ENCODE results near the gene ANGPTL2. TPM values are rescaled to one million over a fixed set of nuclear protein-coding genes. Genes with fewer than 3 reads are reported as not detected.

ANGPTL2 gene
- total RNA-seq, 2 experiments from 2014 or later, result not detected

DNA sequence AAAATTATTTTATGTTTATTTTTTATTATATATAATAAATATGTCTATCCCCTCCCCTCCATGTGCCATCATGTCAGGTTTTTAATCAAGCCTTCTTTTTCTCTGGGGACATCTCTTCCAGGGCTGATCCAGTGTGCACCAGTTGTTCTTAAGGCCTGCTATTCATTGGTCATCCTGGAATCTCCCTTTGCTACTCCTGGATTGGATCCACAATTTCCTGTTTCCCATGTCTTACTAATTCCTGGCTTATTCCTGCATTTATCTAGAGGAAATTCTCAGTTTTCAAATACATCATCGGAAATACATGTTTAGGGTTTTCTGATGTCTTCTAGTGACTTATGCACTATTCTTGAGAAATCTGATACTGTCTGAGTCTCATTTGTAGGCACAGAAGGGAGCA lies 56.8 kb downstream of the ANGPTL2 start:
- H3K9me2 ChIP-seq (ENCODE audit: insufficient read depth, low read length), result no peaks in the 10 kb centered on the region
- BruUV-seq (replicated peaks), result no TSS peak
- TF ChIP-seq, protein P1, sequence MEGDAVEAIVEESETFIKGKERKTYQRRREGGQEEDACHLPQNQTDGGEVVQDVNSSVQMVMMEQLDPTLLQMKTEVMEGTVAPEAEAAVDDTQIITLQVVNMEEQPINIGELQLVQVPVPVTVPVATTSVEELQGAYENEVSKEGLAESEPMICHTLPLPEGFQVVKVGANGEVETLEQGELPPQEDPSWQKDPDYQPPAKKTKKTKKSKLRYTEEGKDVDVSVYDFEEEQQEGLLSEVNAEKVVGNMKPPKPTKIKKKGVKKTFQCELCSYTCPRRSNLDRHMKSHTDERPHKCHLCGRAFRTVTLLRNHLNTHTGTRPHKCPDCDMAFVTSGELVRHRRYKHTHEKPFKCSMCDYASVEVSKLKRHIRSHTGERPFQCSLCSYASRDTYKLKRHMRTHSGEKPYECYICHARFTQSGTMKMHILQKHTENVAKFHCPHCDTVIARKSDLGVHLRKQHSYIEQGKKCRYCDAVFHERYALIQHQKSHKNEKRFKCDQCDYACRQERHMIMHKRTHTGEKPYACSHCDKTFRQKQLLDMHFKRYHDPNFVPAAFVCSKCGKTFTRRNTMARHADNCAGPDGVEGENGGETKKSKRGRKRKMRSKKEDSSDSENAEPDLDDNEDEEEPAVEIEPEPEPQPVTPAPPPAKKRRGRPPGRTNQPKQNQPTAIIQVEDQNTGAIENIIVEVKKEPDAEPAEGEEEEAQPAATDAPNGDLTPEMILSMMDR (conservative IDR thresholded peaks at IDR 0.05; ENCODE audit: low read length), result no peak
- no peak for TF ChIP-seq EZH2phosphoT487 (IDR thresholded peaks at IDR 0.05; ENCODE audit: borderline replicate concordance, low read depth, low read length)
- H3K4me2 ChIP-seq (ENCODE audit: low read length), result no peak overlapping the region
- ChIA-PET POLR2A (no interaction called here), CTCF (ENCODE audit: unreplicated experiment) (no interaction called here)
- no peak for DNase-seq (ENCODE audit: low spot score)
- no peaks in the 10 kb centered on the region for H3K4me1 ChIP-seq (ENCODE audit: insufficient read depth, low read length, poor library complexity, severe bottlenecking)
- intact Hi-C loops (cut with micrococcal nuclease; ENCODE audit: unreplicated experiment), result no loop called here
- H3K4me3 ChIP-seq (ENCODE audit: low read depth, low read length, poor library complexity, severe bottlenecking), result no peak overlapping the region
- H3K36me3 ChIP-seq (ENCODE audit: insufficient read depth, low read length), result no peaks in the 10 kb centered on the region
- no peak overlapping the region for H3K27ac ChIP-seq (ENCODE audit: low read depth, low read length, poor library complexity, severe bottlenecking)
- H3K79me2 ChIP-seq (ENCODE audit: insufficient read depth, low read depth, low read length), result no peaks in the 10 kb centered on the region
- no peaks in the 10 kb centered on the region for H4K20me1 ChIP-seq (ENCODE audit: insufficient read depth, low read length)
- no peak overlapping the region for H2AFZ ChIP-seq (ENCODE audit: low read length)
- H3K9me3 ChIP-seq (ENCODE audit: low read length), result no peaks in the 10 kb centered on the region

DNA sequence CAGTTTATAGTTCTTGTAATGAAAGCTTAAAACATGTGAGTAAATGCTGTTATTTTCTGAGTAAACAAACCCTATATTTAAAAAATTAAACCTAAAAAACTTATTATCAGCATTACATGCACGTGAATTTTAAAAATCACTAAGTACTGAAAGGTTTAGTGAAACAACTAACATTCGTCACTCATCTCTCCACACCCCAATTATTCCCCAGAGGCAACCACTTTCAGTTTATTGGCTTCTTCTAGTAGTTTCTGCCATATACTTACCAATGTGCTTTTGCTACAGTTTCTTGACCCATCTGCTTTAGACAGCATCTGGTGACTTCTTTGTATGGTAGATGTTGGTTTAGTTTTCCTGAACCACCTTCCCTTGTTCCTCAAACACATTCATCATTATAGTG lies 58.1 kb downstream of the ANGPTL2 start:
- Histone ChIP-seq H3K4me2 (ENCODE audit: low read length) (no peak overlapping the region), H3K4me3 (ENCODE audit: low read depth, low read length, poor library complexity, severe bottlenecking) (no peak overlapping the region), H3K36me3 (ENCODE audit: insufficient read depth, low read length) (no peaks in the 10 kb centered on the region), H4K20me1 (ENCODE audit: insufficient read depth, low read length) (no peaks in the 10 kb centered on the region), H3K9me2 (ENCODE audit: insufficient read depth, low read length) (no peaks in the 10 kb centered on the region), H2AFZ (ENCODE audit: low read length) (no peak overlapping the region), H3K27ac (ENCODE audit: low read depth, low read length, poor library complexity, severe bottlenecking) (no peak overlapping the region), H3K79me2 (ENCODE audit: insufficient read depth, low read depth, low read length) (no peaks in the 10 kb centered on the region), H3K4me1 (ENCODE audit: insufficient read depth, low read length, poor library complexity, severe bottlenecking) (peaks cover 10% of the 10 kb centered on the region), H3K9me3 (ENCODE audit: low read length) (no peaks in the 10 kb centered on the region)
- TF ChIP-seq EZH2phosphoT487 (IDR thresholded peaks at IDR 0.05; ENCODE audit: borderline replicate concordance, low read depth, low read length), result no peak
- TF ChIP-seq, protein P1 (conservative IDR thresholded peaks at IDR 0.05; ENCODE audit: low read length), result no peak
- DNase-seq (ENCODE audit: low spot score), result no peak
- intact Hi-C loops (cut with micrococcal nuclease; ENCODE audit: unreplicated experiment), result no loop called here
- ChIA-PET CTCF (ENCODE audit: unreplicated experiment) (no interaction called here), POLR2A (no interaction called here)
- no TSS peak for BruUV-seq (replicated peaks)

- CTCF ChIA-PET (ENCODE audit: unreplicated experiment), result no interaction called here
Observed at GRCh38 chr9:127061411-127061810, 61.0 kb downstream of the ANGPTL2 start.

More at GRCh38 chr9:127061411-127061810, 61.0 kb downstream of the ANGPTL2 start:
- H3K4me1 ChIP-seq (ENCODE audit: insufficient read depth, low read length, poor library complexity, severe bottlenecking), result peaks cover 11% of the 10 kb centered on the region
- no peak for DNase-seq (ENCODE audit: low spot score)
- H3K4me2 ChIP-seq (ENCODE audit: low read length), result no peak overlapping the region
- H3K36me3 ChIP-seq (ENCODE audit: insufficient read depth, low read length), result no peaks in the 10 kb centered on the region
- no peak overlapping the region for H3K4me3 ChIP-seq (ENCODE audit: low read depth, low read length, poor library complexity, severe bottlenecking)
- intact Hi-C loops (cut with micrococcal nuclease; ENCODE audit: unreplicated experiment), result no loop called here
- POLR2A ChIA-PET, result no interaction called here
- no peak for TF ChIP-seq EZH2phosphoT487 (IDR thresholded peaks at IDR 0.05; ENCODE audit: borderline replicate concordance, low read depth, low read length)
- TF ChIP-seq, protein P1 (conservative IDR thresholded peaks at IDR 0.05; ENCODE audit: low read length), result no peak
- H3K9me2 ChIP-seq (ENCODE audit: insufficient read depth, low read length), result no peaks in the 10 kb centered on the region
- no peak overlapping the region for H3K27ac ChIP-seq (ENCODE audit: low read depth, low read length, poor library complexity, severe bottlenecking)
- H4K20me1 ChIP-seq (ENCODE audit: insufficient read depth, low read length), result no peaks in the 10 kb centered on the region
- BruUV-seq (replicated peaks), result no TSS peak
- no peaks in the 10 kb centered on the region for H3K79me2 ChIP-seq (ENCODE audit: insufficient read depth, low read depth, low read length)
- no peak overlapping the region for H2AFZ ChIP-seq (ENCODE audit: low read length)
- no peaks in the 10 kb centered on the region for H3K9me3 ChIP-seq (ENCODE audit: low read length)
